Measurements from ENCODE around the gene NIPAL1. TPM values are rescaled to one million over a fixed set of nuclear protein-coding genes. Genes with fewer than 3 reads are reported as not detected.
"Not testable (repeated sequence)": the region's sequence is repeated elsewhere in the genome, so short reads cannot be mapped to it uniquely, and the experiment has no call there.

NIPAL1 gene
- total and polyA plus RNA-seq, 4 donors = 0.53 to 4.9 (median 1.4) TPM

GRCh38 chr4:47996021-47996420 lies 20.6 kb upstream of the NIPAL1 start:
- no peak overlapping the region for H3K4me3 ChIP-seq
- DNase-seq = no peak
- no peaks in the 10 kb centered on the region for H3K36me3 ChIP-seq (ENCODE audit: control insufficient read depth in 4 of 4, insufficient read depth in 4 of 4, low read length in 4 of 4)
- H3K4me1 ChIP-seq (ENCODE audit: control insufficient read depth in 5 of 5, insufficient read depth in 5 of 5, low read length in 5 of 5) = no peaks in the 10 kb centered on the region
- 71 to 78% methylated on average over 1 of the region's 1 CpG for WGBS, 2 donors
- H3K9ac ChIP-seq (ENCODE audit: insufficient read depth in 1 of 2, low read length in 2 of 2) = no peak overlapping the region
- no peak for ATAC-seq (ENCODE audit: insufficient read depth, low FRiP score)
- no peaks in the 10 kb centered on the region for H3K9me3 ChIP-seq (ENCODE audit: control insufficient read depth in 4 of 4, insufficient read depth in 3 of 4, low read length in 3 of 4)
- no peak for TF ChIP-seq CTCF (IDR thresholded peaks at IDR 0.05; ENCODE audit: control extremely low read depth, extremely low read depth)
- H3K27me3 ChIP-seq (ENCODE audit: control insufficient read depth in 3 of 3, insufficient read depth in 3 of 3, low read length in 2 of 3) = no peaks in the 10 kb centered on the region
- no peak overlapping the region for H3K27ac ChIP-seq (ENCODE audit: low read depth in 1 of 2, low read length in 1 of 2)

- H3K9me3 ChIP-seq (ENCODE audit: control insufficient read depth in 4 of 4, insufficient read depth in 3 of 4, low read length in 3 of 4) = no peaks in the 10 kb centered on the region
- no peak overlapping the region for H3K4me3 ChIP-seq
- no peaks in the 10 kb centered on the region for H3K4me1 ChIP-seq (ENCODE audit: control insufficient read depth in 5 of 5, insufficient read depth in 5 of 5, low read length in 5 of 5)
- H3K36me3 ChIP-seq (ENCODE audit: control insufficient read depth in 4 of 4, insufficient read depth in 4 of 4, low read length in 4 of 4) = no peaks in the 10 kb centered on the region
- DNase-seq (no peak), ATAC-seq (ENCODE audit: insufficient read depth, low FRiP score) (no peak)
- H3K27me3 ChIP-seq (ENCODE audit: control insufficient read depth in 3 of 3, insufficient read depth in 3 of 3, low read length in 2 of 3) = no peaks in the 10 kb centered on the region
- TF ChIP-seq CTCF (IDR thresholded peaks at IDR 0.05; ENCODE audit: control extremely low read depth, extremely low read depth) = no peak
- H3K27ac ChIP-seq (ENCODE audit: low read depth in 1 of 2, low read length in 1 of 2) = no peak overlapping the region
- 95 to 100% methylated on average over 1 of the region's 1 CpG for WGBS, 2 donors
- H3K9ac ChIP-seq (ENCODE audit: insufficient read depth in 1 of 2, low read length in 2 of 2) = no peak overlapping the region
These were observed 14.3 kb upstream of the NIPAL1 start for GRCh38 chr4:48002267-48002666.

GRCh38 chr4:48003568-48003967 lies 13.0 kb upstream of the NIPAL1 start:
- H3K27ac ChIP-seq (ENCODE audit: low read depth in 1 of 2, low read length in 1 of 2); ATAC-seq (ENCODE audit: insufficient read depth, low FRiP score); H3K4me3 ChIP-seq; H3K36me3 ChIP-seq (ENCODE audit: control insufficient read depth in 4 of 4, insufficient read depth in 4 of 4, low read length in 4 of 4); H3K9me3 ChIP-seq (ENCODE audit: control insufficient read depth in 4 of 4, insufficient read depth in 3 of 4, low read length in 3 of 4); H3K4me1 ChIP-seq (ENCODE audit: control insufficient read depth in 5 of 5, insufficient read depth in 5 of 5, low read length in 5 of 5); DNase-seq; H3K9ac ChIP-seq (ENCODE audit: insufficient read depth in 1 of 2, low read length in 2 of 2); H3K27me3 ChIP-seq (ENCODE audit: control insufficient read depth in 3 of 3, insufficient read depth in 3 of 3, low read length in 2 of 3): not testable (repeated sequence)
- WGBS, 2 donors = 64 to 86% methylated on average over 2 of the region's 2 CpGs

GRCh38 chr4:48005781-48006180 lies 10.8 kb upstream of the NIPAL1 start:
- no peak for DNase-seq
- no peak for ATAC-seq (ENCODE audit: insufficient read depth, low FRiP score)

More at GRCh38 chr4:48005781-48006180, 10.8 kb upstream of the NIPAL1 start:
- no peak for TF ChIP-seq CTCF (IDR thresholded peaks at IDR 0.05; ENCODE audit: control extremely low read depth, extremely low read depth)
- no peak overlapping the region for H3K4me3 ChIP-seq
- no peak overlapping the region for H3K9ac ChIP-seq (ENCODE audit: insufficient read depth in 1 of 2, low read length in 2 of 2)
- H3K27ac ChIP-seq (ENCODE audit: low read depth in 1 of 2, low read length in 1 of 2) = no peak overlapping the region
- 98 to 99% methylated on average over 2 of the region's 2 CpGs for WGBS, 2 donors
- H3K9me3 ChIP-seq (ENCODE audit: control insufficient read depth in 4 of 4, insufficient read depth in 3 of 4, low read length in 3 of 4) = peaks cover 0 to 2% (median 0%) of the 10 kb centered on the region in 4 donors
- H3K4me1 ChIP-seq (ENCODE audit: control insufficient read depth in 5 of 5, insufficient read depth in 5 of 5, low read length in 5 of 5) = no peaks in the 10 kb centered on the region
- no peaks in the 10 kb centered on the region for H3K27me3 ChIP-seq (ENCODE audit: control insufficient read depth in 3 of 3, insufficient read depth in 3 of 3, low read length in 2 of 3)
- no peaks in the 10 kb centered on the region for H3K36me3 ChIP-seq (ENCODE audit: control insufficient read depth in 4 of 4, insufficient read depth in 4 of 4, low read length in 4 of 4)

Data from lung (tissue), 12 donors.